ENCODE data around the gene PRPF40B.

DNA sequence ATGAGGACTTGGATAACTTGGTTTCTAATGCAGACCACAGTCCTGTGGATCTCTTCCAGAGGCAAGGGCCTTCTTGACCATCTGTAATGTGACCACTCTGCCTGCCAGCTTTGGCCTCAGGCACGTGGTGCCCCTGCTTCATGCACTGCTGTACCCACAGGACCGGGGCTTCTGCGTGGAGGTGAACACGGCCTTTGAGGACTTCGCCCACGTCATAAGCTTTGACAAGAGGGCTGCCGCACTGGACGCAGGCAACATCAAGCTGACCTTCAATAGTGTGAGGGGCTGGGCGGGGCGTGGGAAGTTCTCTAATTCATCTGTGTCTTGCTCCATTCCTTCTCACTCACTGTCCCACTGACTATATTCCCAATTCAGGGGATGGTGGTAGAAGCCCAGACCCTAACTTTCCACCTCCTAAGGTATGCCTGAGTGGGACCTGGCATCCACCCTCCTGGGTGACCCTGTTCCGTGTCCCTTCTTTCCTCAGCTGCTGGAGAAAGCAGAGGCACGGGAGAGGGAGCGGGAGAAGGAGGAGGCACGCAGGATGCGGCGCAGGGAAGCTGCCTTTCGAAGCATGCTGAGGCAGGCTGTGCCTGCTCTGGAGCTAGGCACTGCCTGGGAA is 18.5 kb downstream of the PRPF40B start:
- TF ChIP-seq EP300 (IDR thresholded peaks at IDR 0.05), result no peak
- TF ChIP-seq, protein P1, sequence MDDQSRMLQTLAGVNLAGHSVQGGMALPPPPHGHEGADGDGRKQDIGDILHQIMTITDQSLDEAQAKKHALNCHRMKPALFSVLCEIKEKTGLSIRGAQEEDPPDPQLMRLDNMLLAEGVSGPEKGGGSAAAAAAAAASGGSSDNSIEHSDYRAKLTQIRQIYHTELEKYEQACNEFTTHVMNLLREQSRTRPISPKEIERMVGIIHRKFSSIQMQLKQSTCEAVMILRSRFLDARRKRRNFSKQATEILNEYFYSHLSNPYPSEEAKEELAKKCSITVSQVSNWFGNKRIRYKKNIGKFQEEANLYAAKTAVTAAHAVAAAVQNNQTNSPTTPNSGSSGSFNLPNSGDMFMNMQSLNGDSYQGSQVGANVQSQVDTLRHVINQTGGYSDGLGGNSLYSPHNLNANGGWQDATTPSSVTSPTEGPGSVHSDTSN (IDR thresholded peaks at IDR 0.05), result no peak
- TF ChIP-seq HOXB13 (CRISPR knock-in tag; IDR thresholded peaks at IDR 0.05; ENCODE audit: low read depth), result no peak
- TF ChIP-seq CBX2 (IDR thresholded peaks at IDR 0.05; ENCODE audit: borderline replicate concordance, low read depth), result no peak

All from A549 (cell line).